CD14-positive monocyte (primary cell): Measurements from ENCODE around the gene GOLGA8H. TPM values are rescaled to one million over a fixed set of nuclear protein-coding genes. Genes with fewer than 3 reads are reported as not detected.
"Not testable (repeated sequence)": the region's sequence is repeated elsewhere in the genome, so short reads cannot be mapped to it uniquely, and the experiment has no call there.

Experiments used
- DNase-seq, 3 donors: peaks; one replicate each; pipeline ENCODE4 v3.0.0-alpha.2; 2011 to 2022
- H2AFZ ChIP-seq: 2 replicates; pipeline ENCODE4 v1.6.0; 2012; ENCODE audit warnings: mild to moderate bottlenecking, low read depth, low read length, inconsistent platforms; ENCODE audit not compliant: insufficient read depth, poor library complexity, severe bottlenecking
- H3K27ac ChIP-seq, 2 donors: 1 replicate in 1 of 2; 2 replicates in 1 of 2; pipeline ENCODE4 v1.5.1; 2012 to 2013; ENCODE audit warnings: low read length in 2 of 2, control low read depth in 1 of 2, inconsistent platforms in 1 of 2, low read depth in 1 of 2, mild to moderate bottlenecking in 1 of 2
- H3K27me3 ChIP-seq, 2 donors: one replicate each; pipeline versions ENCODE4 v1.6.0 to v1.6.1; 2011 to 2013; ENCODE audit warnings: low read length in 2 of 2; ENCODE audit not compliant: control insufficient read depth in 2 of 2, insufficient read depth in 2 of 2
- H3K36me3 ChIP-seq, 2 donors: replicated peaks in 1 of 2; 1 replicate in 1 of 2; 2 replicates in 1 of 2; pipeline versions ENCODE4 v1.5.1 to v1.6.1; 2012 to 2013; ENCODE audit warnings: low read length in 2 of 2, control low read depth in 1 of 2, inconsistent platforms in 1 of 2, mild to moderate bottlenecking in 1 of 2; ENCODE audit not compliant: insufficient read depth in 2 of 2, control insufficient read depth in 1 of 2
- H3K4me1 ChIP-seq, 2 donors: 1 replicate in 1 of 2; 2 replicates in 1 of 2; pipeline versions ENCODE4 v1.5.1 to v1.6.1; 2012 to 2013; ENCODE audit warnings: low read length in 2 of 2, control low read depth in 1 of 2, inconsistent platforms in 1 of 2, mild to moderate bottlenecking in 1 of 2, moderate library complexity in 1 of 2; ENCODE audit not compliant: insufficient read depth in 2 of 2, control insufficient read depth in 1 of 2
- H3K4me2 ChIP-seq: replicated peaks from 2 replicates; pipeline ENCODE3; 2012; ENCODE audit warnings: low read length, moderate library complexity, mild to moderate bottlenecking; ENCODE audit not compliant: poor library complexity, severe bottlenecking; ENCODE audit errors: extremely low read depth
- H3K4me3 ChIP-seq, 3 experiments: fragments of 200-600 bp in 1 of 3; sonication (generic) in 1 of 3; replicated peaks in 1 of 3; 1 replicate in 2 of 3; 2 replicates in 1 of 3; pipeline ENCODE4 v1.5.1; 2011 to 2013; ENCODE audit warnings: low read length in 3 of 3, mild to moderate bottlenecking in 3 of 3, control low read depth in 2 of 3, low read depth in 2 of 3, inconsistent platforms in 1 of 3, moderate library complexity in 1 of 3
- H3K79me2 ChIP-seq: 2 replicates; pipeline ENCODE4 v1.6.0; 2012; ENCODE audit warnings: mild to moderate bottlenecking, control low read depth, inconsistent platforms, low read length, moderate library complexity; ENCODE audit not compliant: insufficient read depth
- H3K9ac ChIP-seq: 2 replicates; pipeline ENCODE4 v1.6.0; 2017; ENCODE audit warnings: low read length, mild to moderate bottlenecking; ENCODE audit not compliant: insufficient read depth, poor library complexity, severe bottlenecking
- H3K9me3 ChIP-seq, 2 donors: replicated peaks in 1 of 2; 1 replicate in 1 of 2; 2 replicates in 1 of 2; pipeline versions ENCODE4 v1.5.1 to v1.6.1; 2012 to 2013; ENCODE audit warnings: low read length in 2 of 2, control low read depth in 1 of 2; ENCODE audit not compliant: control insufficient read depth in 1 of 2, insufficient read depth in 1 of 2
- H4K20me1 ChIP-seq: 2 replicates; pipeline ENCODE4 v1.6.0; 2012; ENCODE audit warnings: mild to moderate bottlenecking, low read length, control low read depth, moderate library complexity; ENCODE audit not compliant: insufficient read depth
- H3K27ac Mint-ChIP-seq, 7 donors: one replicate each; pipeline ENCODE4 v1.8.0; 2020; ENCODE audit warnings: mild to moderate bottlenecking in 7 of 7, mixed read lengths in 7 of 7, moderate library complexity in 6 of 7, inconsistent platforms in 2 of 7
- H3K27me3 Mint-ChIP-seq, 3 donors: one replicate each; pipeline ENCODE4 v1.8.0; 2021 to 2022; ENCODE audit warnings: low read depth in 3 of 3, mild to moderate bottlenecking in 3 of 3, mixed read lengths in 3 of 3, moderate library complexity in 3 of 3, inconsistent platforms in 1 of 3
- H3K36me3 Mint-ChIP-seq, 2 donors: one replicate each; pipeline ENCODE4 v1.8.0; 2020; ENCODE audit warnings: mixed read lengths in 2 of 2, inconsistent platforms in 1 of 2, mild to moderate bottlenecking in 1 of 2
- H3K4me1 Mint-ChIP-seq: one replicate; pipeline ENCODE4 v1.8.0; 2020; ENCODE audit warnings: mild to moderate bottlenecking, mixed read lengths
- H3K4me3 Mint-ChIP-seq, 2 donors: one replicate each; pipeline ENCODE4 v1.8.0; 2020; ENCODE audit warnings: mild to moderate bottlenecking in 2 of 2, mixed read lengths in 2 of 2, moderate library complexity in 1 of 2
- H3K9me3 Mint-ChIP-seq, 7 donors: one replicate each; pipeline ENCODE4 v1.8.0; 2020 to 2022; ENCODE audit warnings: mixed read lengths in 7 of 7, mild to moderate bottlenecking in 6 of 7, moderate library complexity in 6 of 7, inconsistent platforms in 2 of 7
- WGBS: methylation state at CpG from one replicate; pipeline ENCODE4 v1.1.5; 2013; ENCODE audit warnings: missing lambda C conversion rate; ENCODE audit not compliant: insufficient coverage; 5-methylcytosine and 5-hydroxymethylcytosine counted together
- intact Hi-C, 2 donors: fragments of 100-400 bp; cut with micrococcal nuclease; formaldehyde crosslinking; loops; one replicate each; pipeline versions ENCODE4 v1.15.0 to v1.15.1; 2023
- polyA plus RNA-seq, 3 donors: library from polyadenylated mRNA; depleted of rRNA in 1 of 3; unstranded in 2 of 3; stranded (reverse) in 1 of 3; fragments of 300-500 nt in 2 of 3; fragments of >200 nt in 1 of 3; fragmentation: Illumina TruSeq in 2 of 3; gene quantifications; 1 replicate in 2 of 3; 2 replicates in 1 of 3; pipeline ENCODE4 v1.2.3, GENCODE V29; 2012 to 2021
- small RNA-seq: library from RNA; depleted of rRNA; stranded (forward); fragments of <200 nt; gene quantifications from one replicate; pipeline ENCODE3, GENCODE V24; 2012; ENCODE audit warnings: low read depth; ENCODE audit not compliant: insufficient read length
- TF ChIP-seq, protein P1 (sequence below): fragments of 200-600 bp; IDR thresholded peaks from one replicate; pipeline ENCODE4 v1.8.0; 2022; ENCODE audit warnings: antibody characterized with exemption, mild to moderate bottlenecking

GOLGA8H gene
- polyA plus RNA-seq, 3 donors: 1.9 TPM; not detected in 2

DNA sequence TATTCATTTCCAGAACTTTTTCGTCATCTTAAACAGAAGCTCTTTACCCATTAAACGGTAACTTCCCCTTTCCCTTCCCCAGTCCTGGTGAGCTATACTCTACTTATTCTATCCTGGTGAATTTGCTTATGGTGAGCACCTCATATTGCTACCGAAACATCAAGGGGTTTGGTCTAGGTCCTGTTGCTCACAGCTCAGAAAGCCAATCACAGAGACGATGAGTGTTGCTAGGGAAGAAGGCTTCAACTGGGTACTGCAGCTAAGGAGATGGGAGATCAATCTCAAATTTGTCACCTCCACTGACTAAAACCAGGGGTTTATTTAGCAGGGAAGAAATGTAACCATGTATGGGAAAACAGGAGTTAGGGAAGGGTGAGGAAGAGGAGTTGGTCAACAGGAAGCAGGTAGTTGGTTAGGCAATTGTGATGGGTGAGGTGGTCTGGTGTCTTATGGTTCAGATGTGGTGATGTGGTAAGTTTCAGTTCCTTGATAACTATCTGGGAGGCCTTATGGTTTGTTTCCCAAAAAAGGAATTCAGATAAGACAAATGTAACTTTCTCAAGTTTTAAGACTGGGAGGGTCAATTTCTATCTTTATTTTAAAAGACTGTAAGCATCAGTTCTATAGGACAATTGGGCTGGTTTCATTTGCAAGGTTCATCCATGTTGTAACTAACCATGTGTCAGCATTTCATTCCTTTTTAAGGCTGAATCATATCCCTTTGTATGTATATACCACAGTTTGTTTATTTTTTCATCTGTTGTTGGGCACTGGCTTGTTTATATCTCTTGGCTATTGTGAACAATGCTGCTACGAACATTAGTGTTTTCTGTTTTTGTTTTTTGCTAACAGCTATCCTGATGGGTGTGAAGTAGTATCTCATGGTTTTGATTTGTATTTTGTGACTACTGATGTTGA is 46.4 kb downstream of the GOLGA8H start:
- peaks cover 8% of the 10 kb centered on the region for H3K79me2 ChIP-seq

DNA sequence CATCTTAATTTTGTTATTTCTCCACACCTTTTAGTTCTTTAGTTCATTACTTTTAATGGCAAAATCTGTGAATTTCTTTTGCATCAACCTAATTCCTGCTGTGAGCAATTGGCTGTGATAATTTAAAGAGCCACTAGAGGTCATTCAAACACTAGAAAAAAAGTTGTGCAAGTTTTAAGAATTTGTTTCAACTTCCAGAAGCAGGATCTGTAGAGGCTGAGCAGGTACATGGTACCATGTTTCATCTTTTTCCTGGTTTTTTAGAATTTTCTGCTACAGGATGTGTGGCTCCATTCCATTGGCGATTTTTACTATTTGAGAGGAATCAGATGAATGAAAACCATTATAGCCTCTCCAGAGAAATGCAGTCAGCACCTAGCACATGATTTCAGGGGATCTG is 57.3 kb downstream of the GOLGA8H start:
- H3K27me3 Mint-ChIP-seq, H3K9ac ChIP-seq, H3K4me1 ChIP-seq, H3K4me1 Mint-ChIP-seq, H3K27me3 ChIP-seq, H3K9me3 ChIP-seq, H3K4me3 Mint-ChIP-seq, H3K9me3 Mint-ChIP-seq, H3K27ac ChIP-seq, H3K27ac Mint-ChIP-seq, H3K4me3 ChIP-seq, H2AFZ ChIP-seq, H4K20me1 ChIP-seq, H3K4me2 ChIP-seq: not testable (repeated sequence)
- TF ChIP-seq, protein P1, sequence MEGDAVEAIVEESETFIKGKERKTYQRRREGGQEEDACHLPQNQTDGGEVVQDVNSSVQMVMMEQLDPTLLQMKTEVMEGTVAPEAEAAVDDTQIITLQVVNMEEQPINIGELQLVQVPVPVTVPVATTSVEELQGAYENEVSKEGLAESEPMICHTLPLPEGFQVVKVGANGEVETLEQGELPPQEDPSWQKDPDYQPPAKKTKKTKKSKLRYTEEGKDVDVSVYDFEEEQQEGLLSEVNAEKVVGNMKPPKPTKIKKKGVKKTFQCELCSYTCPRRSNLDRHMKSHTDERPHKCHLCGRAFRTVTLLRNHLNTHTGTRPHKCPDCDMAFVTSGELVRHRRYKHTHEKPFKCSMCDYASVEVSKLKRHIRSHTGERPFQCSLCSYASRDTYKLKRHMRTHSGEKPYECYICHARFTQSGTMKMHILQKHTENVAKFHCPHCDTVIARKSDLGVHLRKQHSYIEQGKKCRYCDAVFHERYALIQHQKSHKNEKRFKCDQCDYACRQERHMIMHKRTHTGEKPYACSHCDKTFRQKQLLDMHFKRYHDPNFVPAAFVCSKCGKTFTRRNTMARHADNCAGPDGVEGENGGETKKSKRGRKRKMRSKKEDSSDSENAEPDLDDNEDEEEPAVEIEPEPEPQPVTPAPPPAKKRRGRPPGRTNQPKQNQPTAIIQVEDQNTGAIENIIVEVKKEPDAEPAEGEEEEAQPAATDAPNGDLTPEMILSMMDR: peak; percentile 52
- intact Hi-C loops: loop anchor here in 1 of 2 donors (10.0 kb wide), 2 partner anchors 94 to 464 kb away; no protein-coding TSS in a partner anchor
- H3K79me2 ChIP-seq: peaks cover 21% of the 10 kb centered on the region
- peak in 1 of 3 donors; percentile 5 for DNase-seq
- peaks cover 22 to 54% of the 10 kb centered on the region in 2 donors for H3K36me3 Mint-ChIP-seq
- peaks cover 22 to 51% of the 10 kb centered on the region in 2 donors for H3K36me3 ChIP-seq
- no CpG with 5 or more reads among the region's 1 CpG for WGBS

More for the DNA sequence above, 46.4 kb downstream of the GOLGA8H start:
- Histone ChIP-seq H3K4me2 (peak overlapping the region; percentile 22), H4K20me1 (no peaks in the 10 kb centered on the region), H3K36me3 (peaks cover 9 to 32% of the 10 kb centered on the region in 2 donors), H3K27me3 (no peaks in the 10 kb centered on the region), H2AFZ (peak overlapping the region; percentile 48), H3K4me1 (peaks cover 15 to 18% of the 10 kb centered on the region in 2 donors), H3K27ac (peak overlapping the region in 1 of 2 donors; percentile 76), H3K4me3 (peak overlapping the region in 1 of 3 experiments; percentile 12), H3K9ac (no peak overlapping the region), H3K9me3 (no peaks in the 10 kb centered on the region)
- Mint-ChIP-seq H3K4me3 (peak overlapping the region in 1 of 2 donors; percentile 76), H3K4me1 (peaks cover 22% of the 10 kb centered on the region), H3K27me3 (peaks cover 0 to 3% (median 0%) of the 10 kb centered on the region in 3 donors), H3K36me3 (peaks cover 23 to 34% of the 10 kb centered on the region in 2 donors), H3K27ac (peak overlapping the region; percentile 83 to 92 (median 91)), H3K9me3 (no peaks in the 10 kb centered on the region)
- intact Hi-C loops: no loop called here
- 0% methylated on average over 2 of the region's 5 CpGs for WGBS
- TF ChIP-seq, protein P1: no peak
- DNase-seq: peak; percentile 28 to 59 (median 58)

Small RNAs within 50 kb of the gene (small RNA-seq; reads per million reads assigned to genes)
- gene RF00096 (3.1 reads per million, percentile 24 among the genes with 10 or more reads in this experiment), gene RN7SL628P (not detected), gene RN7SL796P (not detected)

Other genes with a start within 250 kb of the GOLGA8H start
- gene CHRFAM7A, start 210.5 kb upstream of the GOLGA8H start, polyA plus RNA-seq: 1 to 10 TPM; 2.7 to 3.8 (median 2.9) TPM
- 1 to 10 TPM in 1 of 3 donors, under 1 TPM in 1, not detected in 1; 0.21 to 2.9 TPM for gene GOLGA8R, start 189.8 kb upstream of the GOLGA8H start, polyA plus RNA-seq
- gene GOLGA8Q, start 52.0 kb upstream of the GOLGA8H start, polyA plus RNA-seq: 1 to 10 TPM in 1 of 3 donors, not detected in 2; 1.4 TPM